Sigmoid colon (tissue), 3 donors: ENCODE data around the gene PRKN.

Source experiments
- CTCF ChIP-seq, 4 experiments: fragments of 450-650 bp in 3 of 4; fragments of 200-600 bp in 1 of 4; IDR thresholded peaks; one replicate each; pipeline ENCODE4 v1.5.1; 2016 to 2019; ENCODE audit warnings: antibody characterized with exemption in 4 of 4, mild to moderate bottlenecking in 3 of 4, moderate library complexity in 2 of 4
- POLR2A ChIP-seq, 2 donors: fragments of 450-650 bp; IDR thresholded peaks; one replicate each; pipeline ENCODE4 v1.6.1; 2016; ENCODE audit warnings: antibody characterized with exemption in 2 of 2, mild to moderate bottlenecking in 2 of 2, moderate library complexity in 2 of 2

GRCh38 chr6:162568266-162568665, 159.3 kb downstream of the PRKN start:
- no peak for TF ChIP-seq CTCF (IDR thresholded peaks at IDR 0.05)
- TF ChIP-seq POLR2A (IDR thresholded peaks at IDR 0.05), result no peak
